ENCODE results near the gene PRKCA. TPM values are rescaled to one million over a fixed set of nuclear protein-coding genes. Genes with fewer than 3 reads are reported as not detected.

PRKCA gene
- total and polyA plus RNA-seq, 2 experiments from 2014 or later, result 6.4 to 35.4 TPM

GRCh38 chr17:66312912-66313311 is 10.5 kb downstream of the PRKCA start:
- Histone ChIP-seq H3K79me2 (replicated peaks; ENCODE audit: insufficient read depth) (no peaks in the 10 kb centered on the region), H3K4me1 (ENCODE audit: insufficient read depth) (0 out of 2 replicates have a peak, but pooled peaks cover 3% of the 10 kb centered on the region), H3K36me3 (ENCODE audit: insufficient read depth) (no peaks in the 10 kb centered on the region), H3K27ac (ENCODE audit: low read depth) (no peak overlapping the region), H4K20me1 (replicated peaks; ENCODE audit: insufficient read depth) (no peaks in the 10 kb centered on the region), H3F3A (replicated peaks; ENCODE audit: low read depth) (no peaks in the 10 kb centered on the region), H3K4me3 (no peak overlapping the region), H3K27me3 (ENCODE audit: insufficient read depth) (no peaks in the 10 kb centered on the region), H3K9me2 (ENCODE audit: insufficient read depth) (no peaks in the 10 kb centered on the region), H3K4me2 (no peak overlapping the region), H2AFZ (no peak overlapping the region)
- TF ChIP-seq POLR2AphosphoS5 (IDR thresholded peaks at IDR 0.05; ENCODE audit: low read depth) (no peak), STAT1 (IDR thresholded peaks at IDR 0.05; ENCODE audit: unreplicated experiment) (no peak), ZNF462 (CRISPR knock-in tag; IDR thresholded peaks at IDR 0.05) (no peak), ZNF114 (CRISPR knock-in tag; IDR thresholded peaks at IDR 0.05) (no peak), CREB1 (CRISPR knock-in tag; IDR thresholded peaks at IDR 0.05; ENCODE audit: low read depth) (no peak), EZH2phosphoT487 (IDR thresholded peaks at IDR 0.05; ENCODE audit: unreplicated experiment) (no peak), NANOG (IDR thresholded peaks at IDR 0.05; ENCODE audit: borderline replicate concordance) (no peak), ZNF331 (CRISPR knock-in tag; IDR thresholded peaks at IDR 0.05; ENCODE audit: low read depth) (no peak), REST (IDR thresholded peaks at IDR 0.05; ENCODE audit: unreplicated experiment) (no peak), JUNB (IDR thresholded peaks at IDR 0.05; ENCODE audit: unreplicated experiment) (no peak), EZH2 (IDR thresholded peaks at IDR 0.05; ENCODE audit: low read depth, unreplicated experiment) (no peak)
- TF ChIP-seq, protein P1, sequence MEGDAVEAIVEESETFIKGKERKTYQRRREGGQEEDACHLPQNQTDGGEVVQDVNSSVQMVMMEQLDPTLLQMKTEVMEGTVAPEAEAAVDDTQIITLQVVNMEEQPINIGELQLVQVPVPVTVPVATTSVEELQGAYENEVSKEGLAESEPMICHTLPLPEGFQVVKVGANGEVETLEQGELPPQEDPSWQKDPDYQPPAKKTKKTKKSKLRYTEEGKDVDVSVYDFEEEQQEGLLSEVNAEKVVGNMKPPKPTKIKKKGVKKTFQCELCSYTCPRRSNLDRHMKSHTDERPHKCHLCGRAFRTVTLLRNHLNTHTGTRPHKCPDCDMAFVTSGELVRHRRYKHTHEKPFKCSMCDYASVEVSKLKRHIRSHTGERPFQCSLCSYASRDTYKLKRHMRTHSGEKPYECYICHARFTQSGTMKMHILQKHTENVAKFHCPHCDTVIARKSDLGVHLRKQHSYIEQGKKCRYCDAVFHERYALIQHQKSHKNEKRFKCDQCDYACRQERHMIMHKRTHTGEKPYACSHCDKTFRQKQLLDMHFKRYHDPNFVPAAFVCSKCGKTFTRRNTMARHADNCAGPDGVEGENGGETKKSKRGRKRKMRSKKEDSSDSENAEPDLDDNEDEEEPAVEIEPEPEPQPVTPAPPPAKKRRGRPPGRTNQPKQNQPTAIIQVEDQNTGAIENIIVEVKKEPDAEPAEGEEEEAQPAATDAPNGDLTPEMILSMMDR (conservative IDR thresholded peaks at IDR 0.05; ENCODE audit: low read depth in 2 of 2), result no peak
- TF ChIP-seq, protein P2, sequence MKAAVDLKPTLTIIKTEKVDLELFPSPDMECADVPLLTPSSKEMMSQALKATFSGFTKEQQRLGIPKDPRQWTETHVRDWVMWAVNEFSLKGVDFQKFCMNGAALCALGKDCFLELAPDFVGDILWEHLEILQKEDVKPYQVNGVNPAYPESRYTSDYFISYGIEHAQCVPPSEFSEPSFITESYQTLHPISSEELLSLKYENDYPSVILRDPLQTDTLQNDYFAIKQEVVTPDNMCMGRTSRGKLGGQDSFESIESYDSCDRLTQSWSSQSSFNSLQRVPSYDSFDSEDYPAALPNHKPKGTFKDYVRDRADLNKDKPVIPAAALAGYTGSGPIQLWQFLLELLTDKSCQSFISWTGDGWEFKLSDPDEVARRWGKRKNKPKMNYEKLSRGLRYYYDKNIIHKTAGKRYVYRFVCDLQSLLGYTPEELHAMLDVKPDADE (IDR thresholded peaks at IDR 0.05), result no peak
- ATAC-seq (no peak), DNase-seq (ENCODE audit: low spot score) (no peak)
- Mint-ChIP-seq H3K27me3 (ENCODE audit: insufficient read depth, low read depth, poor library complexity) (no peaks in the 10 kb centered on the region), H3K27ac (no peak overlapping the region), H3K4me1 (peaks cover 16% of the 10 kb centered on the region), H3K9me3 (no peaks in the 10 kb centered on the region), H3K4me3 (no peak overlapping the region), H3K36me3 (ENCODE audit: low read depth) (peaks cover under 1% of the 10 kb centered on the region; the same call in 2 of the 3 replicates)
